GM12872 (cell line): ENCODE data around the gene DDX17.

Experiments used
- TF ChIP-seq, protein P1 (sequence below): IDR thresholded peaks from 3 replicates; pipeline ENCODE4 v1.5.1; 2011; ENCODE audit warnings: low read depth, mild to moderate bottlenecking, low read length, moderate library complexity; ENCODE audit not compliant: insufficient read depth

DDX17 gene

DNA sequence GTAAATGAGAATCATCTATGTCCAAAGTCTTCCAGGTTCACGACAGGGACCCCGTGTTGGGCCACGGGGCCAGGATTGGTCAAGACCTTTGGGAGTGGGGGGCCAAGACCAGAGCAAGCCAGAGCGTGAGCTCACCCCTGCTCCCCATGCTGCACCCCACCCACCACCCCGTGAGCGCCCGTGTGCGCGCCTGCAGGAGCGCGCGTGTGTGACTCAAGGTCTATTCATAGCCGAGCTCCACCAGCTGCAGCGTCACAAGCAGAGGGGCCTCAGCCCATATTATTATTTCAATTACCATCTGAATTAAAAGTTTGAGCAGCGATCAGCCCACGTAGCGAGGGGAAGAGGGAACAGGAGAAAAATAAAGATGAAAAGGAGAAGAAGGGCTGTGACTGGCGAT lies 56.3 kb downstream of the DDX17 start:
- TF ChIP-seq, protein P1, sequence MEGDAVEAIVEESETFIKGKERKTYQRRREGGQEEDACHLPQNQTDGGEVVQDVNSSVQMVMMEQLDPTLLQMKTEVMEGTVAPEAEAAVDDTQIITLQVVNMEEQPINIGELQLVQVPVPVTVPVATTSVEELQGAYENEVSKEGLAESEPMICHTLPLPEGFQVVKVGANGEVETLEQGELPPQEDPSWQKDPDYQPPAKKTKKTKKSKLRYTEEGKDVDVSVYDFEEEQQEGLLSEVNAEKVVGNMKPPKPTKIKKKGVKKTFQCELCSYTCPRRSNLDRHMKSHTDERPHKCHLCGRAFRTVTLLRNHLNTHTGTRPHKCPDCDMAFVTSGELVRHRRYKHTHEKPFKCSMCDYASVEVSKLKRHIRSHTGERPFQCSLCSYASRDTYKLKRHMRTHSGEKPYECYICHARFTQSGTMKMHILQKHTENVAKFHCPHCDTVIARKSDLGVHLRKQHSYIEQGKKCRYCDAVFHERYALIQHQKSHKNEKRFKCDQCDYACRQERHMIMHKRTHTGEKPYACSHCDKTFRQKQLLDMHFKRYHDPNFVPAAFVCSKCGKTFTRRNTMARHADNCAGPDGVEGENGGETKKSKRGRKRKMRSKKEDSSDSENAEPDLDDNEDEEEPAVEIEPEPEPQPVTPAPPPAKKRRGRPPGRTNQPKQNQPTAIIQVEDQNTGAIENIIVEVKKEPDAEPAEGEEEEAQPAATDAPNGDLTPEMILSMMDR = no peak

DNA sequence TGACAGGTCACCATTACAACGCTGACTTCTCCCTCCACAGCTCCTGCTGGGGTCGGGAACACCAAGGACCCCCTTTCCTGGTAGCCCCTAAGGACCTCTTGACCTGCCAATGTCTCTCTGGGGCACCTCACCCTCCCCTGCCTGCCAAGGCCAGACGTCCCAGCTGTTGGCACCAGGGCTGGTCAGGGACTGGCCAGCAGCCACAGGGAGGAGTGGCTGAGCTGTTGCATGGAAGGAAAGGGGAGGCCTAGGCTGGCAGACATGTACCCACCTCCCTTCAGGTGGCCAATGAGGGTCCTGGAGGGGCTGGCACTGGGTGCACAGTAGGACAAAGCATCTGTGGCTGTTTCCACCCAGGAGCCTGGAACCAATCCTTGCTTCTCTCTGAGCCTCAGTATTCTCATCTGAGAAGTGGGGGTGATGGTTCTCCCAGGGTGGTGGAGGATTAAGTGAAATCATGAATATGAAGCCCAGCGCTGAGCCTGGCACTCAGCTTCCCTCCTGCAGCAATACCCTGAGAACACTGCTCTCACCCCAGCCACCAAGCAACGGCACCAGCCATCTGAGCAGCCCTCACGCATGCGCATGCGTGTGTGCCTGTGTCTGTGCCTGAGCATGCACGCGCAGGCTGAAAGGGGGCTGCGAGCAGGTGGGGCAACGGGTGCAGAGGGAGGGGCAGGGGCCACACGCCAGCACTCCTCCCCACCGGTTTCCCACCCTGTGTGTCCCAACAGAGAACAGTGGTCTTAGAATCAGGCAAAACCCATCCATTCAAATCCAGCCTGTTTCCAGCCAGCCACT lies 57.0 kb downstream of the DDX17 start:
- TF ChIP-seq, protein P1 = no peak

DNA sequence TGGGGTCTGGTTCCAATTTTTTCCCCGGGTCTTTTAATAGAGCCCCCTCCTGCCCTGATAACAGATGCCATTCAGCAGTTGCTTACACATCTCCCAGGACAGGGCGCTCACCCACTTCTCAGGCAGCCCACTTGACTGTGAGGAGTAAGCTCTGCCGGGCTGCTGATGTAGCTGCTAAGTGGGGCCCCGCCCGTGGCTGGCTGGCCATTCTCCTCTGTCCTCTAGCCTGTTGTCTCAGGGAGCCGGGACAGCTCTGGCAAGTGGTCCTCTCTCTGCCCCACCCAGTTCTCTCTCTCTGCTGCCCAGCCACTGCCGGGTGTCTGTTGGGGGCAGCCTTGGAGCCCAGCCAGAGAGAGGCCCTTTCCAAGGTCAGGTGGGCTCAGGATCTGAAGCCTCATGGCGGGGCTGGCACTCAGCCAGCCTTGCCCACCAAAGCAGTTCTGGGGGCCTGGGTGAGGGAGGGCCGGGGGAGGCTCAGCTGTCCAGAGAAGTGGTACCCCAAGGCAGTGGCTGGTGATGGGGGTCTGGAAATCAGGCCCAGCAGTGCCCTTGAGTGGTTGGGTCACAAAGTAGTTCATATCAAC lies 60.0 kb downstream of the DDX17 start:
- TF ChIP-seq, protein P1 = no peak

DNA sequence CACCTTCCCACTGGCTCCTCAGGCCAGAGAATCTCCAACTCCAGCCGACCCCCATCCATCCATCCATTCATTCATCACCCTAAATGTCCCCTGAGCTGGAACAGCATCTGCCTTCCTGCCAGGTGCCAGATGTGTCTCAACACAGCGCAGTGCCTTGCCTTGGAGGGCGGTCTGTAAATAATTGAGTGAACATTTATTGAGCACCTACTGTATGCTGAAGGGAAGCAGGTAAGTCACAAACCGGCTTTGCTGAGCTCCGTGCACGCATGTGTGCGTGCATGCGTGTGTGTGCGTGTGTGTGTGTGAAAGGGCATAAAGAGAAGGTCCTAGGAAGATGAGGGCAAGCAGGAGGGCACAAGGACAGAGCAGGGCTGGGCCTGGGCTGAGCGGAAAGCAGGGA lies 61.3 kb downstream of the DDX17 start:
- TF ChIP-seq, protein P1 = no peak

DNA sequence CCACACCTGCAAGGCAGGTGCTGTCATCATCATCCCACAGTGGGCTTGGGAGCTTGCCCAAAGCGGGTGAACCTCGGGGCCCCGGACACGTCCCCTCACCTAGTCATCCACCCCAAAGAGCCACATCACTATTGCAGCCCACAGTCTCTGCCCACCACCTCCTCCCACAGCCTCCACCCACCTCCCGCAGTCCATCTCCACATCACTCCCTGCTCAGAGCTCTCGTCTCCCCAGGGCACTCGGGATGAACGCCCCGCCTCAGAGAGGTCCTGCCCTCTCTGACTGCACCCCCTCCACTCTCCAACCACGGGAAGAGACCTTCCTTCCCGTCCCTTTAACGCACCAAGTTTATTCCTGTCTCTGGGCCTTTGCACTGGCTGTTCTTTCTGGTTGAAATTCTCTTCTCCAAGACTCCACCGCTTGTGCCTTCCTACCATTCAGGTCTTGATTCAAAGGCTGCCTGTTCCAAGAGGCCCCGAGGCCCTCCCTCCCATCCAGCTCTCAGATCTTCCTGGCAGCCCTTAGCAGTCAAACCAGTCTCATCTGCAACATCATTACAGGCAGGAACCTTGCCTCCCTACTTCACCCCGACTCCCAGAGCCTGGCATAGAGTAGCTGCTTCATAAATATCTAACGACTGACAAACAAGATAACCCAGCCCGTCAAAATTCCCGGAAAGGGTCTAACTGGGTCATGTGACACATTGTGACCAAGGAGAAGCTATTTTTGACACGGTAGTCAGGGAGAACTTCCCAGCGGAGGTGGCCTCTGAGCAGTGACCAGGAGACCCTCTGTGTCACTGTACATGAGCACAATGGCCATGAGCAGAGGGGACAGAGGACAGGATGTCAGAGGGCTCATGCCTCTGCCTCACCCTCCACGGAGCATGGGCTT lies 62.2 kb downstream of the DDX17 start:
- TF ChIP-seq, protein P1 = no peak

DNA sequence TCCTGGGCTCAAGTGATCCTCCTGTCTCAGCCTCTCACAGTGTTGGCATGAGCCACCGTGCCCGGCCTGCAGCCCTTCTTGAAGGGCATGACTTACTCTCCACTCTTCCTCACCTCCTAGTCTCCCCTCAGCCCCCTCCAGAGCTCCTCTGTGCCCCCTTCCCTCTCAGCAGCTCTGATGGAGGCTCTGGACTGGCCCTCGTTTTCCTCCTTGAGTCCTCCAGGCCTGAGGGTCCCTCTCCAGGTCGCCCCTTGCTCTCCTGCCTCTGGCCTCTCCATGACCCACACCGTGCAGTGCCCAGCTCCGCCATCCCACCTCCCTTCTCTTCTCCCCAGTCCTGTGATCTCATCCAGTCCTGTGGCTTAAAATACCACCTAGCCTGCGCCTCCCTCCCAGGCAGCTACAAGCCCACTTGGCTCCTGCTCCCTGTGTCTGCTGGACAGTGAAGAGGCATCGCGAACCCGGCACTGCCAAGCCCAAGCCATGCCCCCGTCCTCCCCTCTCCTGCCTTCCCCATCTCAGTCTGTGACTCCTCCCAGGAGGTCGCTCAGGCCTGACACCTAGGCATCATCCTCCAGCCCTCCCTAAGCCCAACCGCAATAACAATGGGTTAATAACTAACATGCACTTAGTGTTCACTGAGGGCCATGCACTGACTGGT lies 63.0 kb downstream of the DDX17 start:
- TF ChIP-seq, protein P1 = no peak
